HG03060 (cell line): ENCODE measurements around the gene ATG4D.

Experiments used
- ATAC-seq: cut with Tn5 transposase; IDR thresholded peaks from one replicate; pipeline ENCODE4 v1.9.1; 2021; ENCODE audit warnings: low read depth, moderate number of reproducible peaks; ENCODE audit not compliant: unreplicated experiment

Gene ATG4D

GRCh38 chr19:10543420-10544241 is at the start of gene ATG4D:
TSS of gene ATG4D (plus strand) at chr19:10543904. CDS start at chr19:10544091, 187 bp downstream.
- no peak for ATAC-seq

GRCh38 chr19:10497371-10497770 is 46.3 kb upstream of the ATG4D start:
- no peak for ATAC-seq

- no peak for ATAC-seq
Measured at GRCh38 chr19:10499550-10500246, 44.0 kb upstream of the ATG4D start.

- ATAC-seq: no peak
Measured at GRCh38 chr19:10500247-10500592, 43.5 kb upstream of the ATG4D start.

- no peak for ATAC-seq
Measured at GRCh38 chr19:10501971-10502523, 41.7 kb upstream of the ATG4D start.

GRCh38 chr19:10502524-10503001 is 41.1 kb upstream of the ATG4D start:
- no peak for ATAC-seq

GRCh38 chr19:10503002-10503789 is 40.5 kb upstream of the ATG4D start, which contains the start of gene KEAP1:
TSS of gene KEAP1 (minus strand) at chr19:10503356. CDS start at chr19:10500033, 3,323 bp downstream.
- no peak for ATAC-seq

- no peak for ATAC-seq
Measured at GRCh38 chr19:10505583-10506229, 38.0 kb upstream of the ATG4D start.

GRCh38 chr19:10508036-10508435 is 35.7 kb upstream of the ATG4D start:
- ATAC-seq: no peak

GRCh38 chr19:10508707-10509106 is 35.0 kb upstream of the ATG4D start:
- ATAC-seq: no peak

- no peak for ATAC-seq
Measured at GRCh38 chr19:10510301-10510802, 33.4 kb upstream of the ATG4D start.

GRCh38 chr19:10513223-10513622 is 30.5 kb upstream of the ATG4D start:
- ATAC-seq: no peak

GRCh38 chr19:10514211-10515145 is 29.2 kb upstream of the ATG4D start:
- ATAC-seq: no peak

GRCh38 chr19:10516064-10516385 is 27.7 kb upstream of the ATG4D start:
- ATAC-seq: no peak

- ATAC-seq: no peak
Measured at GRCh38 chr19:10516671-10517286, 26.9 kb upstream of the ATG4D start.

GRCh38 chr19:10517361-10517759 is 26.3 kb upstream of the ATG4D start, which contains the start of gene S1PR5:
TSS of gene S1PR5 (minus strand) at chr19:10517447. CDS start at chr19:10515011, 2,436 bp downstream.
- no peak for ATAC-seq

GRCh38 chr19:10517760-10518443 is 25.8 kb upstream of the ATG4D start:
- no peak for ATAC-seq
